Ovary (tissue), 3 donors: ENCODE results near the gene NBPF4.
"Not testable (repeated sequence)": the region's sequence is repeated elsewhere in the genome, so short reads cannot be mapped to it uniquely, and the experiment has no call there.

Experiments used
- CTCF ChIP-seq, 3 donors: fragments of 450-650 bp in 2 of 3; fragments of 200-600 bp in 1 of 3; IDR thresholded peaks; one replicate each; pipeline versions ENCODE4 v1.5.1 to v1.8.0; 2016 to 2022; ENCODE audit warnings: antibody characterized with exemption in 3 of 3, mild to moderate bottlenecking in 1 of 3
- POLR2A ChIP-seq: fragments of 450-650 bp; IDR thresholded peaks from one replicate; pipeline ENCODE4 v1.6.1; 2017; ENCODE audit warnings: antibody characterized with exemption, mild to moderate bottlenecking, moderate library complexity
- donor health status: DM: no; HTN: no; CAD: no.

GRCh38 chr1:108239426-108239825 lies 4.5 kb downstream of the NBPF4 start:
- TF ChIP-seq POLR2A; CTCF (IDR thresholded peaks at IDR 0.05): not testable (repeated sequence)
